Stimulated activated CD8-positive, alpha-beta memory T cell treated with anti-CD3 and anti-CD28 coated beads, Interleukin-7, amount 100 ng/mL, for 4 hours (primary cell): ENCODE results near the gene POU2F2.
"Not testable (repeated sequence)": the region's sequence is repeated elsewhere in the genome, so short reads cannot be mapped to it uniquely, and the experiment has no call there.

Source experiments
- DNase-seq, 2 donors: peaks; one replicate each; pipeline ENCODE4 v3.0.0-alpha.2; 2020; ENCODE audit warnings: low read depth in 2 of 2

Gene POU2F2

GRCh38 chr19:42100241-42100640 lies 32.0 kb downstream of the POU2F2 start:
- DNase-seq, result not testable (repeated sequence)

DNA sequence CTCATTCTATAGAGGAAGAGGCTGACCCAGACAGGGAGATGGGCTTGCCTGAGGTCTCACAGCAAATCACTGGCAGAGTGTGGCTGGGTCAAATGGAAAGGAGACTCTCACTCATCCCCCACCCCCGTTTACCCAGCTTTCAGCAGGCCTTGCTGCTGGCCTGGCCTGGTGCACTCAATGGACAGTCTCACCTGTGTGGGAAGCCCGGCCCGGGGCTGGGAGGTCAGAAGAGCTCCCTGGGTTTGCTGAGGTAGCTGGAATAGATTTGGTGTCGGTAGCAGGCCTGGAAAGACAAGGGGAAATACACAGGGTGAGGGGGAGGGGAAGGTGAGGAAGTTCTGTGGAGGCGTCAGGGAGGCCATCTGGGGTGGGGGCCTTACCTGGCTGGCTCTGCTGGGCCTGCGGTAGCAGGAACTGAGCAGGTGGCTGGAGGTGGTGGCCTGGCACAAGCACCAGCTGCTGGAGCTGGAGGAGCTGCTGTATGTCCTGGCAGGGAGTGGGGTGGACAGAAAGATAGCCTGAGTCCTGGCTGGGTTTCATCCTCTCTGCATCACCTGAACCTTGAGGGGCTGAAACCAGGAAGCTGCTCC lies 32.8 kb downstream of the POU2F2 start:
- DNase-seq, result no peak

- no peak for DNase-seq
Measured at GRCh38 chr19:42098781-42099180, 33.5 kb downstream of the POU2F2 start.

GRCh38 chr19:42097461-42097860 lies 34.8 kb downstream of the POU2F2 start:
- no peak for DNase-seq

- no peak for DNase-seq
Measured at GRCh38 chr19:42096255-42096837, 35.9 kb downstream of the POU2F2 start.

DNA sequence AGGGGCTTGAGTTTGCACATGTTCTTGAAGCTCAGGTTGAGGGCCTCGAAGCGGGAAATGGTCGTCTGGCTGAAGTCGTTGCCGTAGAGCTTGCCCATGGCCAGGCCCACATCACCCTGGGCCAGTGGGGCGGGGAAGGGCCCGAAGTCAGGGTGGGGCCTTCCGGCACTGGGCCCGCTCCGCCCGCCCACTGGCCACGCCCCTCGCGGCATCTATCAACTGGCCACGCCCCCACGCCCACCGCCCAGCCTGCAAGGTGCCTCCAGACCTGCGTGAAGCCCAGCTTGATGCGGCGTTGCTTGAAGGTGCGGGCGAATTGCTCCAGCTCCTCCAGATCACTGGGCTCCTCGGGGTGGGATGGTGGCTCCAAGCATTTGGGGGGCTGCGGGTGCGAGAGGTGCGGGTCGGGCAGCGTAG lies 36.4 kb downstream of the POU2F2 start:
- DNase-seq, result no peak

DNA sequence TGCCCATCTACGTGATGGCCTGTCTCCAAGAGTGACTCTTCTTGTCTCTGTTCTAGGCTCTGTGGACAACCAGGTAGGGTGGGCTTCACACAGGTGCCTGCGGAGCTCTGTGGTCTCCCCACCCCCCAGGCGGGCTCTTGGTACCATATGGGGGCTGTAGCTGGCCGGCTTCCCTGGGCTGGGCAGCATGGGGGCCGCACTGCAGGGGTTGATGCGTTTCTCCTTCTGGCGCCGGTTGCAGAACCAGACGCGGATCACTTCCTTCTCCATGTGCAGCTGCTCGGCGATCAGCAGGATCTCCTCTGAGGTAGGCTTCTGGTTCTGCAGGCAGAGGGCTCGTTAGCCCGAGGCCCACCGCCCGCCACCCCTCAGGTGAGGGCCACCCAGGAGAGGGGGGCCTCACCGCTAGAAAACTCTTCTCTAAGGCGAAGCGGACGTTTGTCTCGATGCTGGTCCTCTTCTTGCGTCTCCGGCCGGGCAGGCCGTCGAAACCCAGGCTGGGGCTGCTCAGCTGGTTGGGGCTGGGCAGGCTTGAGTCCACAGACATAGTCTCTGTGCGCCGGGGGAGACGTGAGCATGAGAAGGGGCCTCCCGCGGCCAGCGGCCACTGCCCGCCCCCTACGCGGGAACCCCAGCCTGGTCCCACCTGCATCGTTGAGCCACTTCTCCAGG lies 37.0 kb downstream of the POU2F2 start:
- DNase-seq, result no peak

- DNase-seq, result no peak
Measured at GRCh38 chr19:42093926-42094325, 38.3 kb downstream of the POU2F2 start.

GRCh38 chr19:42093505-42093904 lies 38.7 kb downstream of the POU2F2 start:
- DNase-seq, result no peak

- no peak for DNase-seq
Measured at GRCh38 chr19:42092350-42092749, 39.9 kb downstream of the POU2F2 start.

- no peak for DNase-seq
Measured at GRCh38 chr19:42091742-42092141, 40.5 kb downstream of the POU2F2 start.

DNA sequence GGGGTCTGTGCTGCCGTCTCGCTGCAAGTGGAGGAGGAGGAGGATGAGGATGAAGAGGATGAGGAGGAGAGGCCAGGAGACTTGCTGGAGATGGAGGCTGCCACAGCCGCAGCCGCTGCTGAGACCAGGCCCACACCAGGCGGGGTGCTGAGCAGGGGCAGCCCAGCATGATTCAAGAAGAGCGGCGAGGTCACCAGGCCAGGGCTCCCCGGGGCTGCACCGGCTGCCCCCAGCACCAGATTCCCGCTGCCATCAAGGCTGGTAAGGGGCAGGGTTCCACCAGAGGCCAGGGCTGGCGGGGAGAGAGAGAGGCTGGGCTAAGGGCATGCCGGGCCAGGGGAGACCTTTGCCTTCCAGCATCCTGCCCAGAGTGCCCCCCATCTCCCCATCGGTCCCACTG lies 40.9 kb downstream of the POU2F2 start:
- no peak for DNase-seq

- no peak for DNase-seq
Measured at GRCh38 chr19:42090672-42091071, 41.6 kb downstream of the POU2F2 start.

- no peak for DNase-seq
Measured at GRCh38 chr19:42089772-42090171, 42.5 kb downstream of the POU2F2 start.

GRCh38 chr19:42089191-42089750 lies 43.0 kb downstream of the POU2F2 start:
- DNase-seq, result no peak

DNA sequence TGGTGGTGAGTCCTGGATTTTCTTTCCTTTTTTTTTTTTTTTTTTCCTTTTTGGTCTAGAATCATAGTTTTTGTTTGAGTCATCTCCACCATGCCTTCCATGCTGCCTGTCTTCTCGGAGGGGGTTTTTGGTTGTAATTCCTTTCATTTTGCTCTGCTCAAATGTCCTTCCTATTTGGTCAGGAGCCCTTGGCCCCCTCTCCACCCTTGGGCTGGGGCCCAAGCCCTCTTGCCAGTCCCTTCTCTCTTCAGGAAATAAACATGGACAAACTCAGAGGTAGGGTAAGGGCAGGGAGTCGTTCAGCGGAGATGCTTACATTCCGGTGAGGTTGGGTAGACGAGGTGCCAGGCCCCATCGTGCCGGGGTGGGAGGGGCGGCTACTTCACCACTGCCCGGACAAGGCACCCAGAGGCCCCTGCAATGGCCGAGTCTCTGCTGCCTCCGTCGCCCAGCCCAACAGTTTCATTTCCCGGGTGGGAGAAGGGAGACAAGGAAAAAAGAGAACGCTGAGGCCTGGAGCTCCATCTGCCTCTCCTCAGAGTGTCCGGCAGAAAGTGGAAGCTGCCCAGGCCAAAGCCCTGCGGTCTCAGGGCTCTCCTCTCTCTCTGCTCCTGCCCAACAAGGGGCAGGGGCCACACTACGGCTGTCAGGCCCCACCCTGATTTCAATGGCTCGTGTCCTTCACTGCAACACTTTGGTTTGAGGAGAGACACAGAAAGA lies 43.6 kb downstream of the POU2F2 start:
- DNase-seq, result no peak

- DNase-seq, result no peak
Measured at GRCh38 chr19:42086770-42087550, 45.3 kb downstream of the POU2F2 start.

GRCh38 chr19:42086188-42086736 lies 46.0 kb downstream of the POU2F2 start:
- DNase-seq, result no peak

DNA sequence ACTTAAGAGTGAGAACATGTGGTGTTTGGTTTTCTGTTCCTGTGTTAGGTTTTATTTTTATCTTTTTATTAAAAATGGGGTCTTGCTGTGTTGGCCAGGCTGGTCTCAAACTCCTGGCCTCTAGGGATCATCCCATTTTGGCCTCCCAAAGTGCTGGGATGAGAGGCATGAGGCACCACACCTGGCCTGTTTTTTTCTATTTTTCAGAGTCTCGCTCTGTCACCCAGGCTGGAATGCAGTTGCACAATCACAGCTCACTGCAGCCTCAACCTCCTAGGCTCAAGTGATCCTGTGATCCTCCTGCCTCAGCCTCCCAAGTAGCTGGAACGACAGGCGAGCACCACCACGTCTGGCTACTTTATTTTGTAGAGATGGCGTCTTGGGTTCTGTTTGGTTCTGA lies 48.7 kb downstream of the POU2F2 start:
- DNase-seq, result no peak

- no peak for DNase-seq
Measured at GRCh38 chr19:42081584-42082203, 50.6 kb downstream of the POU2F2 start.
